Epithelial cell of prostate (primary cell): ENCODE data around the gene UGT2B28.
"Not testable (repeated sequence)": the region's sequence is repeated elsewhere in the genome, so short reads cannot be mapped to it uniquely, and the experiment has no call there.

ENCODE experiments used
- DNase-seq: peaks from one replicate; pipeline ENCODE4 v3.0.0-alpha.2; 2011; ENCODE audit warnings: low read depth, low spot score
- H3K27ac ChIP-seq: fragments of 450-650 bp; 2 replicates; pipeline ENCODE4 v1.5.1; 2017; ENCODE audit warnings: mild to moderate bottlenecking

UGT2B28 gene

GRCh38 chr4:69335485-69335884 lies 55.2 kb downstream of the UGT2B28 start:
- H3K27ac ChIP-seq, DNase-seq: not testable (repeated sequence)

GRCh38 chr4:69343114-69343513 lies 62.8 kb downstream of the UGT2B28 start:
- DNase-seq: not testable (repeated sequence)

GRCh38 chr4:69343558-69344420 lies 63.5 kb downstream of the UGT2B28 start:
- DNase-seq, H3K27ac ChIP-seq: not testable (repeated sequence)

More at GRCh38 chr4:69343114-69343513, 62.8 kb downstream of the UGT2B28 start:
- H3K27ac ChIP-seq: not testable (repeated sequence)
